Fibroblast of mammary gland (primary cell): Measurements from ENCODE around the gene BRI3BP.

Experiments
- DNase-seq: peaks from one replicate; pipeline ENCODE4 v3.0.0-alpha.2; 2010; ENCODE audit warnings: low read depth
- H3K4me3 ChIP-seq: 2 replicates; pipeline ENCODE4 v1.5.1; 2011; ENCODE audit warnings: low read depth, mild to moderate bottlenecking, low read length, moderate library complexity; ENCODE audit not compliant: control insufficient read depth
- CTCF ChIP-seq: conservative IDR thresholded peaks from 2 replicates; pipeline ENCODE4 v1.5.1; 2011; ENCODE audit warnings: low read depth, low read length, inconsistent platforms; ENCODE audit not compliant: control insufficient read depth, insufficient read depth

Gene BRI3BP

GRCh38 chr12:124949779-124950728, 43.4 kb upstream of the BRI3BP start:
- H3K4me3 ChIP-seq = no peak overlapping the region
- TF ChIP-seq CTCF = no peak
- DNase-seq = no peak

GRCh38 chr12:124952295-124952694, 41.1 kb upstream of the BRI3BP start:
- no peak for TF ChIP-seq CTCF
- no peak for DNase-seq
- no peak overlapping the region for H3K4me3 ChIP-seq

GRCh38 chr12:124952801-124953200, 40.6 kb upstream of the BRI3BP start:
- no peak for DNase-seq
- no peak overlapping the region for H3K4me3 ChIP-seq
- no peak for TF ChIP-seq CTCF

GRCh38 chr12:124953689-124954405, 39.6 kb upstream of the BRI3BP start:
- no peak for DNase-seq
- H3K4me3 ChIP-seq = no peak overlapping the region
- no peak for TF ChIP-seq CTCF

GRCh38 chr12:124954771-124955170, 38.7 kb upstream of the BRI3BP start:
- no peak for TF ChIP-seq CTCF
- DNase-seq = no peak
- H3K4me3 ChIP-seq = no peak overlapping the region

GRCh38 chr12:124956571-124956970, 36.9 kb upstream of the BRI3BP start:
- TF ChIP-seq CTCF = no peak
- no peak overlapping the region for H3K4me3 ChIP-seq
- no peak for DNase-seq
